Measurements from ENCODE around the gene BAZ1A. TPM values are rescaled to one million over a fixed set of nuclear protein-coding genes. Genes with fewer than 3 reads are reported as not detected.
A peak's percentile ranks its signal among the peaks of the same experiment; 100 is the strongest.

BAZ1A gene
- total and polyA plus RNA-seq, 2 of the 8 experiments (the other 6 are each of a cell fraction or from before 2014, with no cell fraction given) = 8.0 to 23.1 TPM

DNA sequence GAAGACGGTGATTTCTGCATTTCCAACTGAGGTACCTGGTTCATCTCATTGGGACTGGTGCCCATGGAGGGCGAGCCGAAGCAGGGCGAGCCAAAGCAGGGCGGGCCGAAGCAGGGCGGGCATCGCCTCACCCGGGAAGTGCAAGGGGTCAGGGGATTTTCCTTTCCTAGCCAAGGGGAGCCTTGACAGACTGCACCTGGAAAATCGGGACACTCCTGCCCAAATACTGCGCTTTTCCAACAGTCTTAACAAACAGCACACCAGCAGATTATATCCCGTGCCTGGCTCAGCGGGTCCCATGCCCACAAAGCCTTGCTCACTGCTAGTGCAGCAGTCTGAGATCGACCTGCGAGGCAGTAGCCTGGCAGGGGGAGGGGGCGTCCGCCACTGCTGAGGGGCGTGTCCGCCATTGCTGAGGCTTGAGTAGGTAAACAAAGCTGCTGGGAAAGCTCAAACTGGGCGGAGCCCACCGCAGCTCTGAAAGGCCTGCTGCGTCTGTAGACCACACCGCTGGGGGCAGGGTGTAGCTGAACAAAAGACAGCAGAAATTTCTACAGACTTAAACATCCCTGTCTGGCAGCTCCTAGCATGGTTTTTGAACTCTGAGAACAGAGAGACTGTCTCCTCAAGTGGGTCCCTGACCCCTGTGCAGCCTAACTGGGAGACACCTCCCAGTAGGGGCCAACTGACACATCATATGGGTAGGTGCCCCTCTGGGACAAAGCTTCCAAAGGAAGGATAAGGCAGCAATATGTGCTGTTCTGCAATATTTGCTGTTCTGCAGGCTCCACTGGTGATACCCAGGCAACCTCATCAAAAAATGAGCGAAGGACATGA is 77.2 kb downstream of the BAZ1A start:
- H3K23me2 ChIP-seq (ENCODE audit: low read depth, low read length) = no peaks in the 10 kb centered on the region
- no peaks in the 10 kb centered on the region for H3K4me1 ChIP-seq (replicated peaks in 1 of 4; ENCODE audit: control insufficient read depth in 3 of 4, insufficient read depth in 4 of 4, low read length in 3 of 4)
- H2AK5ac ChIP-seq (ENCODE audit: low read depth, low read length) = no peak overlapping the region
- no peak overlapping the region for H3K9ac ChIP-seq (replicated peaks in 1 of 4; ENCODE audit: extremely low read depth in 1 of 4, low read depth in 3 of 4, low read length in 3 of 4)
- H3K23ac ChIP-seq (ENCODE audit: insufficient read length) = no peak overlapping the region
- DNase-seq (ENCODE audit: low read depth in 1 of 2, low spot score in 2 of 2) (peak in 1 of 2 experiments; percentile 47), FAIRE-seq (no peak)
- no peak overlapping the region for H2BK5ac ChIP-seq (ENCODE audit: low read depth, low read length)
- ChIA-PET POLR2A (ENCODE audit: partially characterized antibody) (interaction anchor here (1.2 kb wide), 1 partner anchor 9 kb away, joined by 3 read pairs; no protein-coding TSS in a partner anchor), CTCF (ENCODE audit: partially characterized antibody) (interaction anchor here (0.7 kb wide), 1 partner anchor 95 kb away, joined by 3 read pairs; no protein-coding TSS in a partner anchor)
- no peak overlapping the region for H3K18ac ChIP-seq (ENCODE audit: extremely low read depth, low read length)
- no peak overlapping the region for H2BK12ac ChIP-seq (ENCODE audit: low read depth, low read length)
- H2BK15ac ChIP-seq (ENCODE audit: low read length) = no peak overlapping the region
- H3K9me3 ChIP-seq (ENCODE audit: insufficient read depth in 2 of 2, low read depth in 1 of 2, low read length in 1 of 2) = peaks cover 9 to 11% of the 10 kb centered on the region in 2 experiments; a peak in 2 of 4 replicates
- no peaks in the 10 kb centered on the region for H3K79me2 ChIP-seq (ENCODE audit: control insufficient read depth in 1 of 2, insufficient read depth in 2 of 2, low read length in 2 of 2)
- H3K14ac ChIP-seq (ENCODE audit: insufficient read length) = no peak overlapping the region
- WGBS, 2 experiments (ENCODE audit: extremely low coverage in 1 of 2, insufficient coverage in 1 of 2, insufficient read length in 1 of 2, insufficient replicate concordance in 2 of 2, low coverage in 1 of 2, low lambda C conversion rate in 2 of 2, missing lambda C conversion rate in 1 of 2) = 93% methylated on average over 22 of the region's 24 CpGs; no CpG with 5 or more reads in 1 of the 2 experiments
- no peaks in the 10 kb centered on the region for H4K20me1 ChIP-seq (replicated peaks in 1 of 2; ENCODE audit: control insufficient read depth in 1 of 2, insufficient read depth in 2 of 2, low read length in 2 of 2)
- TF ChIP-seq JUND (IDR thresholded peaks at IDR 0.05; ENCODE audit: low read length) = no peak
- TF ChIP-seq EGR1 (IDR thresholded peaks at IDR 0.05; ENCODE audit: borderline replicate concordance, low read depth, low read length) = no peak
- TF ChIP-seq CBX5 (IDR thresholded peaks at IDR 0.05; ENCODE audit: low read depth, low read length) = no peak
- TF ChIP-seq SUZ12 (IDR thresholded peaks at IDR 0.05; ENCODE audit: low read length) = no peak
- TF ChIP-seq TCF12 (IDR thresholded peaks at IDR 0.05; ENCODE audit: low read depth, low read length) = no peak
- TF ChIP-seq, protein P1, sequence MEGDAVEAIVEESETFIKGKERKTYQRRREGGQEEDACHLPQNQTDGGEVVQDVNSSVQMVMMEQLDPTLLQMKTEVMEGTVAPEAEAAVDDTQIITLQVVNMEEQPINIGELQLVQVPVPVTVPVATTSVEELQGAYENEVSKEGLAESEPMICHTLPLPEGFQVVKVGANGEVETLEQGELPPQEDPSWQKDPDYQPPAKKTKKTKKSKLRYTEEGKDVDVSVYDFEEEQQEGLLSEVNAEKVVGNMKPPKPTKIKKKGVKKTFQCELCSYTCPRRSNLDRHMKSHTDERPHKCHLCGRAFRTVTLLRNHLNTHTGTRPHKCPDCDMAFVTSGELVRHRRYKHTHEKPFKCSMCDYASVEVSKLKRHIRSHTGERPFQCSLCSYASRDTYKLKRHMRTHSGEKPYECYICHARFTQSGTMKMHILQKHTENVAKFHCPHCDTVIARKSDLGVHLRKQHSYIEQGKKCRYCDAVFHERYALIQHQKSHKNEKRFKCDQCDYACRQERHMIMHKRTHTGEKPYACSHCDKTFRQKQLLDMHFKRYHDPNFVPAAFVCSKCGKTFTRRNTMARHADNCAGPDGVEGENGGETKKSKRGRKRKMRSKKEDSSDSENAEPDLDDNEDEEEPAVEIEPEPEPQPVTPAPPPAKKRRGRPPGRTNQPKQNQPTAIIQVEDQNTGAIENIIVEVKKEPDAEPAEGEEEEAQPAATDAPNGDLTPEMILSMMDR (IDR thresholded peaks at IDR 0.05; ENCODE audit: control extremely low read depth in 1 of 3, insufficient read depth in 1 of 3, low read depth in 1 of 3, low read length in 3 of 3) = no peak
- TF ChIP-seq CHD1 (IDR thresholded peaks at IDR 0.05; ENCODE audit: low read depth, low read length) = no peak
- no peak for TF ChIP-seq SP1 (IDR thresholded peaks at IDR 0.05; ENCODE audit: low read depth, low read length)
- no peak overlapping the region for H4K8ac ChIP-seq (ENCODE audit: extremely low read depth, insufficient read depth, low read length)
- H2BK120ac ChIP-seq (replicated peaks; ENCODE audit: low read depth, low read length) = no peak overlapping the region
- H3K36me3 ChIP-seq (ENCODE audit: control insufficient read depth in 2 of 4, insufficient read depth in 4 of 4, low read length in 3 of 4) = peaks cover 0 to 39% (median 14%) of the 10 kb centered on the region in 4 experiments; a peak in 5 of 8 replicates
- no peak overlapping the region for H3K56ac ChIP-seq (replicated peaks; ENCODE audit: insufficient read length, low read depth, low read length)
- H3K4ac ChIP-seq (replicated peaks; ENCODE audit: insufficient read length, low read depth, low read length) = no peak overlapping the region
- no peaks in the 10 kb centered on the region for H3K79me1 ChIP-seq (ENCODE audit: low read depth, low read length)
- H3K27me3 ChIP-seq (replicated peaks in 1 of 4; ENCODE audit: control insufficient read depth in 3 of 4, extremely low read depth in 1 of 4, insufficient read depth in 3 of 4, low read length in 3 of 4) = no peaks in the 10 kb centered on the region
- H4K5ac ChIP-seq (ENCODE audit: insufficient read length, low read depth, low read length) = no peak overlapping the region
- no peak overlapping the region for H4K91ac ChIP-seq (replicated peaks; ENCODE audit: insufficient read length, low read length)
- no peak overlapping the region for H3K4me2 ChIP-seq (ENCODE audit: insufficient read depth in 1 of 2, low read depth in 2 of 2, low read length in 2 of 2)
- no peak overlapping the region for H3K4me3 ChIP-seq (ENCODE audit: extremely low read depth in 1 of 4, insufficient read depth in 2 of 4, low read depth in 3 of 4, low read length in 4 of 4)
- H3K27ac ChIP-seq (ENCODE audit: low read depth, low read length) = no peak overlapping the region
- no peak overlapping the region for H2BK20ac ChIP-seq (ENCODE audit: low read length)
- no peak overlapping the region for H2AFZ ChIP-seq (ENCODE audit: low read length)
